ES-I3 (cell line): Measurements from ENCODE around the gene PHOX2B.

Source experiments
- H3K36me3 ChIP-seq: 2 replicates; pipeline ENCODE4 v1.6.1; 2013; ENCODE audit warnings: mild to moderate bottlenecking, low read length, control low read depth, moderate library complexity; ENCODE audit not compliant: insufficient read depth
- H3K4me1 ChIP-seq: 2 replicates; pipeline ENCODE4 v1.6.1; 2013; ENCODE audit warnings: mild to moderate bottlenecking, control low read depth, low read length; ENCODE audit not compliant: insufficient read depth
- H3K9ac ChIP-seq: 2 replicates; pipeline ENCODE4 v1.6.1; 2013; ENCODE audit warnings: low read depth, mild to moderate bottlenecking, low read length, moderate library complexity
- H3K9me3 ChIP-seq: 2 replicates; pipeline ENCODE4 v1.6.1; 2013; ENCODE audit warnings: mild to moderate bottlenecking, low read length, moderate library complexity; ENCODE audit not compliant: control insufficient read depth, insufficient read depth

PHOX2B gene

GRCh38 chr4:41748571-41749475, at the start of gene PHOX2B:
TSS of gene PHOX2B (minus strand) at chr4:41748725. CDS start at chr4:41748610, 115 bp downstream.
- H3K9me3 ChIP-seq: no peaks in the 10 kb centered on the region
- no peak within 1 kb of the TSS for H3K9ac ChIP-seq
- H3K4me1 ChIP-seq: peaks cover 18% of the 10 kb centered on the region
- no peaks in the 10 kb centered on the region for H3K36me3 ChIP-seq

GRCh38 chr4:41797260-41797659, 48.7 kb upstream of the PHOX2B start:
- no peaks in the 10 kb centered on the region for H3K9me3 ChIP-seq
- H3K36me3 ChIP-seq: no peaks in the 10 kb centered on the region
- H3K4me1 ChIP-seq: peaks cover 20% of the 10 kb centered on the region
- H3K9ac ChIP-seq: no peak overlapping the region

GRCh38 chr4:41796545-41797210, 48.2 kb upstream of the PHOX2B start:
- no peaks in the 10 kb centered on the region for H3K36me3 ChIP-seq
- H3K4me1 ChIP-seq: peaks cover 20% of the 10 kb centered on the region
- no peaks in the 10 kb centered on the region for H3K9me3 ChIP-seq
- no peak overlapping the region for H3K9ac ChIP-seq

GRCh38 chr4:41795796-41796385, 47.4 kb upstream of the PHOX2B start:
- Histone ChIP-seq H3K4me1 (peaks cover 20% of the 10 kb centered on the region), H3K36me3 (no peaks in the 10 kb centered on the region), H3K9ac (no peak overlapping the region), H3K9me3 (no peaks in the 10 kb centered on the region)

- H3K4me1 ChIP-seq: peaks cover 17% of the 10 kb centered on the region
- H3K9me3 ChIP-seq: no peaks in the 10 kb centered on the region
- no peaks in the 10 kb centered on the region for H3K36me3 ChIP-seq
- H3K9ac ChIP-seq: no peak overlapping the region
These were observed 43.6 kb upstream of the PHOX2B start for GRCh38 chr4:41792166-41792565.

- Histone ChIP-seq H3K4me1 (peaks cover 11% of the 10 kb centered on the region), H3K36me3 (no peaks in the 10 kb centered on the region), H3K9me3 (no peaks in the 10 kb centered on the region), H3K9ac (no peak overlapping the region)
These were observed 43.0 kb upstream of the PHOX2B start for GRCh38 chr4:41791557-41791956.

GRCh38 chr4:41787931-41788330, 39.4 kb upstream of the PHOX2B start:
- no peaks in the 10 kb centered on the region for H3K9me3 ChIP-seq
- no peak overlapping the region for H3K9ac ChIP-seq
- H3K36me3 ChIP-seq: no peaks in the 10 kb centered on the region
- H3K4me1 ChIP-seq: no peaks in the 10 kb centered on the region

GRCh38 chr4:41785665-41786064, 37.1 kb upstream of the PHOX2B start:
- no peak overlapping the region for H3K9ac ChIP-seq
- H3K9me3 ChIP-seq: no peaks in the 10 kb centered on the region
- no peaks in the 10 kb centered on the region for H3K4me1 ChIP-seq
- no peaks in the 10 kb centered on the region for H3K36me3 ChIP-seq

GRCh38 chr4:41784191-41784979, 35.9 kb upstream of the PHOX2B start:
- Histone ChIP-seq H3K36me3 (no peaks in the 10 kb centered on the region), H3K9ac (no peak overlapping the region), H3K4me1 (no peaks in the 10 kb centered on the region), H3K9me3 (no peaks in the 10 kb centered on the region)

GRCh38 chr4:41776466-41776865, 27.9 kb upstream of the PHOX2B start:
- Histone ChIP-seq H3K9me3 (no peaks in the 10 kb centered on the region), H3K36me3 (no peaks in the 10 kb centered on the region), H3K4me1 (no peaks in the 10 kb centered on the region), H3K9ac (no peak overlapping the region)

- Histone ChIP-seq H3K4me1 (no peaks in the 10 kb centered on the region), H3K9me3 (no peaks in the 10 kb centered on the region), H3K36me3 (no peaks in the 10 kb centered on the region), H3K9ac (no peak overlapping the region)
These were observed 15.2 kb upstream of the PHOX2B start for GRCh38 chr4:41763729-41764128.

GRCh38 chr4:41758884-41759283, 10.4 kb upstream of the PHOX2B start:
- no peaks in the 10 kb centered on the region for H3K4me1 ChIP-seq
- no peaks in the 10 kb centered on the region for H3K36me3 ChIP-seq
- no peak overlapping the region for H3K9ac ChIP-seq
- H3K9me3 ChIP-seq: no peaks in the 10 kb centered on the region

GRCh38 chr4:41757521-41758156, 9.1 kb upstream of the PHOX2B start:
- no peak overlapping the region; the same call in 1 of the 2 replicates for H3K9ac ChIP-seq

GRCh38 chr4:41753942-41754341, 5.4 kb upstream of the PHOX2B start:
- no peaks in the 10 kb centered on the region for H3K36me3 ChIP-seq
- peaks cover 15% of the 10 kb centered on the region; the same call in 1 of the 2 replicates for H3K4me1 ChIP-seq
- no peaks in the 10 kb centered on the region for H3K9me3 ChIP-seq
- H3K9ac ChIP-seq: no peak overlapping the region

More at GRCh38 chr4:41757521-41758156, 9.1 kb upstream of the PHOX2B start:
- H3K9me3 ChIP-seq: no peaks in the 10 kb centered on the region
- H3K4me1 ChIP-seq: no peaks in the 10 kb centered on the region
- no peaks in the 10 kb centered on the region for H3K36me3 ChIP-seq
